ENCODE measurements around the gene METTL16.

GRCh38 chr17:2487306-2487705 lies 24.4 kb downstream of the METTL16 start:
- TF ChIP-seq, protein P1, sequence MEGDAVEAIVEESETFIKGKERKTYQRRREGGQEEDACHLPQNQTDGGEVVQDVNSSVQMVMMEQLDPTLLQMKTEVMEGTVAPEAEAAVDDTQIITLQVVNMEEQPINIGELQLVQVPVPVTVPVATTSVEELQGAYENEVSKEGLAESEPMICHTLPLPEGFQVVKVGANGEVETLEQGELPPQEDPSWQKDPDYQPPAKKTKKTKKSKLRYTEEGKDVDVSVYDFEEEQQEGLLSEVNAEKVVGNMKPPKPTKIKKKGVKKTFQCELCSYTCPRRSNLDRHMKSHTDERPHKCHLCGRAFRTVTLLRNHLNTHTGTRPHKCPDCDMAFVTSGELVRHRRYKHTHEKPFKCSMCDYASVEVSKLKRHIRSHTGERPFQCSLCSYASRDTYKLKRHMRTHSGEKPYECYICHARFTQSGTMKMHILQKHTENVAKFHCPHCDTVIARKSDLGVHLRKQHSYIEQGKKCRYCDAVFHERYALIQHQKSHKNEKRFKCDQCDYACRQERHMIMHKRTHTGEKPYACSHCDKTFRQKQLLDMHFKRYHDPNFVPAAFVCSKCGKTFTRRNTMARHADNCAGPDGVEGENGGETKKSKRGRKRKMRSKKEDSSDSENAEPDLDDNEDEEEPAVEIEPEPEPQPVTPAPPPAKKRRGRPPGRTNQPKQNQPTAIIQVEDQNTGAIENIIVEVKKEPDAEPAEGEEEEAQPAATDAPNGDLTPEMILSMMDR (IDR thresholded peaks at IDR 0.05; ENCODE audit: low read length), result no peak
- TF ChIP-seq EZH2 (IDR thresholded peaks at IDR 0.05; ENCODE audit: borderline replicate concordance, low read length), result no peak

Measured in OCI-LY1 (cell line).